HG02884 (cell line): ENCODE results near the gene NEAT1.

Source experiments
- ATAC-seq: cut with Tn5 transposase; IDR thresholded peaks from one replicate; pipeline ENCODE4 v1.9.1; 2021; ENCODE audit warnings: mild to moderate bottlenecking, moderate library complexity; ENCODE audit not compliant: unreplicated experiment

The NEAT1 gene

GRCh38 chr11:65433657-65434056 lies 11.1 kb downstream of the NEAT1 start:
- no peak for ATAC-seq

GRCh38 chr11:65434057-65434666 lies 11.6 kb downstream of the NEAT1 start:
- ATAC-seq: no peak

GRCh38 chr11:65434667-65435410 lies 12.2 kb downstream of the NEAT1 start:
- ATAC-seq: no peak

GRCh38 chr11:65435411-65435931 lies 12.9 kb downstream of the NEAT1 start:
- no peak for ATAC-seq

- no peak for ATAC-seq
These were observed 13.4 kb downstream of the NEAT1 start for GRCh38 chr11:65435981-65436411.

GRCh38 chr11:65436412-65437032 lies 13.9 kb downstream of the NEAT1 start:
- ATAC-seq: no peak

- no peak for ATAC-seq
These were observed 15.0 kb downstream of the NEAT1 start for GRCh38 chr11:65437436-65438227.

- ATAC-seq: no peak
These were observed 15.9 kb downstream of the NEAT1 start for GRCh38 chr11:65438257-65439151.

GRCh38 chr11:65439331-65440181 lies 17.0 kb downstream of the NEAT1 start:
- ATAC-seq: no peak

- no peak for ATAC-seq
These were observed 18.4 kb downstream of the NEAT1 start for GRCh38 chr11:65440831-65441499.

- no peak for ATAC-seq
These were observed 20.3 kb downstream of the NEAT1 start for GRCh38 chr11:65442842-65443331.

- ATAC-seq: no peak
These were observed 21.9 kb downstream of the NEAT1 start for GRCh38 chr11:65444314-65445051.

- no peak for ATAC-seq
These were observed 22.6 kb downstream of the NEAT1 start for GRCh38 chr11:65445101-65445603.

- ATAC-seq: no peak
These were observed 23.2 kb downstream of the NEAT1 start for GRCh38 chr11:65445604-65446445.

GRCh38 chr11:65446446-65447277 lies 24.1 kb downstream of the NEAT1 start:
- no peak for ATAC-seq

- no peak for ATAC-seq
These were observed 25.4 kb downstream of the NEAT1 start for GRCh38 chr11:65448074-65448417.
